Colon (tissue), 2 donors: ENCODE measurements around the gene CNNM3.
"Not testable (repeated sequence)": the region's sequence is repeated elsewhere in the genome, so short reads cannot be mapped to it uniquely, and the experiment has no call there.

Experiments used
- FAIRE-seq: peaks from 2 replicates; lab custom pipeline; 2012; peaks lifted over from hg19 to GRCh38; lab: Jason Lieb, UNC
- donor health status: control.
- donor health status: control.

Gene CNNM3

GRCh38 chr2:96816127-96816835, at the start of gene CNNM3:
Gene CNNM3, plus strand, starts transcription at chr2:96816268. Its CDS starts 10 bp downstream, at chr2:96816278.
- FAIRE-seq, result no peak

- FAIRE-seq, result no peak
These were observed 48.8 kb upstream of the CNNM3 start for GRCh38 chr2:96767135-96767871.

- no peak for FAIRE-seq
These were observed 47.9 kb upstream of the CNNM3 start for GRCh38 chr2:96768083-96768561.

GRCh38 chr2:96769814-96770213, 46.3 kb upstream of the CNNM3 start:
- no peak for FAIRE-seq

GRCh38 chr2:96770442-96771202, 45.4 kb upstream of the CNNM3 start:
- FAIRE-seq, result no peak

GRCh38 chr2:96771796-96772618, 44.1 kb upstream of the CNNM3 start:
- no peak for FAIRE-seq

GRCh38 chr2:96772903-96773671, 43.0 kb upstream of the CNNM3 start:
- FAIRE-seq, result no peak

- FAIRE-seq, result no peak
These were observed 42.1 kb upstream of the CNNM3 start for GRCh38 chr2:96773922-96774321.

- FAIRE-seq, result no peak
These were observed 40.9 kb upstream of the CNNM3 start for GRCh38 chr2:96775160-96775559.

GRCh38 chr2:96783388-96783787, 32.7 kb upstream of the CNNM3 start:
- FAIRE-seq, result no peak

- no peak for FAIRE-seq
These were observed 28.7 kb upstream of the CNNM3 start for GRCh38 chr2:96787411-96787810.

GRCh38 chr2:96788442-96789244, 27.4 kb upstream of the CNNM3 start:
- no peak for FAIRE-seq

- no peak for FAIRE-seq
These were observed 26.8 kb upstream of the CNNM3 start for GRCh38 chr2:96789245-96789617.

- FAIRE-seq, result no peak
These were observed 23.0 kb upstream of the CNNM3 start for GRCh38 chr2:96792772-96793749.

- no peak for FAIRE-seq
These were observed 21.0 kb upstream of the CNNM3 start for GRCh38 chr2:96795076-96795475.

- FAIRE-seq, result not testable (repeated sequence)
These were observed 19.6 kb upstream of the CNNM3 start for GRCh38 chr2:96796497-96796896.

GRCh38 chr2:96797066-96797625, 18.9 kb upstream of the CNNM3 start:
- no peak for FAIRE-seq

GRCh38 chr2:96798733-96799622, 17.1 kb upstream of the CNNM3 start:
- no peak for FAIRE-seq
